HG02610 (cell line): Measurements from ENCODE around the gene FAM32A.

Experiments
- ATAC-seq: cut with Tn5 transposase; IDR thresholded peaks from one replicate; pipeline ENCODE4 v1.9.1; 2021; ENCODE audit warnings: mild to moderate bottlenecking, moderate library complexity; ENCODE audit not compliant: unreplicated experiment

The FAM32A gene

GRCh38 chr19:16200038-16201010 lies 15.1 kb downstream of the FAM32A start:
- no peak for ATAC-seq

- no peak for ATAC-seq
Observed at GRCh38 chr19:16201011-16201391, 15.8 kb downstream of the FAM32A start.

GRCh38 chr19:16202320-16203255 lies 17.4 kb downstream of the FAM32A start:
- no peak for ATAC-seq

GRCh38 chr19:16203256-16204004 lies 18.2 kb downstream of the FAM32A start:
- ATAC-seq = no peak

- ATAC-seq = no peak
Observed at GRCh38 chr19:16204005-16204294, 18.7 kb downstream of the FAM32A start.

GRCh38 chr19:16205205-16206045 lies 20.2 kb downstream of the FAM32A start:
- no peak for ATAC-seq

GRCh38 chr19:16206046-16206605 lies 20.9 kb downstream of the FAM32A start:
- no peak for ATAC-seq

- ATAC-seq = no peak
Observed at GRCh38 chr19:16206637-16207036, 21.4 kb downstream of the FAM32A start.

- ATAC-seq = no peak
Observed at GRCh38 chr19:16207063-16207462, 21.9 kb downstream of the FAM32A start.

GRCh38 chr19:16207490-16208025 lies 22.3 kb downstream of the FAM32A start:
- no peak for ATAC-seq

GRCh38 chr19:16208064-16208759 lies 23.0 kb downstream of the FAM32A start:
- no peak for ATAC-seq

GRCh38 chr19:16208847-16209665 lies 23.8 kb downstream of the FAM32A start:
- no peak for ATAC-seq

GRCh38 chr19:16210168-16210567 lies 25.0 kb downstream of the FAM32A start:
- no peak for ATAC-seq

GRCh38 chr19:16213076-16213475 lies 27.9 kb downstream of the FAM32A start:
- no peak for ATAC-seq

GRCh38 chr19:16216744-16217670 lies 31.8 kb downstream of the FAM32A start:
- no peak for ATAC-seq

GRCh38 chr19:16217716-16218451 lies 32.7 kb downstream of the FAM32A start:
- no peak for ATAC-seq
